IPS DF 19.7 (cell line): ENCODE measurements around the gene DNAI7.

ENCODE experiments used
- DNase-seq: peaks from one replicate; pipeline ENCODE4 v3.0.0-alpha.2; 2013; ENCODE audit warnings: low read depth, low spot score

Gene DNAI7

DNA sequence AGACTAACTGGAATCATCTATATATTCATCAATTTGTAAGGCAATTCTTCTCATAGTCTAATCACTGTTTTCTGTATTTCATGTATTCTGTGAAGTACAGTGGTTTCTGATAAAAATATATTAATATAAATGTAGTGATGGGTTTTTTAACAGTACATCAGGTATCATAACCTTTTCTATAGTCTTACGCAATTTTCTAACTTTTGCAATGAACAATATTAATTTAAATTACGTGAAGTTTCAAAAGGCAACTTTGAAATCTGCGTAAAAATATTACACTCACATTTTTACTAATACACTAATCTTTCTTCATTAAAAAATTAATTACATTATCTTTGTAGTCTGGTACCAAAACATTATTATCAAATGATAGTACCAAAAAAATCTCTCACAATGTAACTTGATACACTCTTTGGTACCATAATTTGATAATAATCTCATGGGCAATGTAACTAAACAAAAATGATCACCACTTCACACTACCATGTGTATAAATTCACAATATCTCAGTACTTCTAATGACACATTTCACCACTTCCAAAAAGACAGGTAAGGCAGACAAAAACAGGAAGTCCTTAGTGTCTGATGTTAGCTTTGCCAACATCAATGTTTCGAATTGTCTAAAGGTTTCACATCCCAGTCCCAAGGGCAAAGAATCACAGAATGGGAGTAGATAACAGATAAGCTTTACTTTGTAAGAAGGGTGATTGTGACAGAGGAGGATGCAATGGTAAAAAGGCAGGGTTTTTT is 8.7 kb downstream of the DNAI7 start:
- no peak for DNase-seq

DNA sequence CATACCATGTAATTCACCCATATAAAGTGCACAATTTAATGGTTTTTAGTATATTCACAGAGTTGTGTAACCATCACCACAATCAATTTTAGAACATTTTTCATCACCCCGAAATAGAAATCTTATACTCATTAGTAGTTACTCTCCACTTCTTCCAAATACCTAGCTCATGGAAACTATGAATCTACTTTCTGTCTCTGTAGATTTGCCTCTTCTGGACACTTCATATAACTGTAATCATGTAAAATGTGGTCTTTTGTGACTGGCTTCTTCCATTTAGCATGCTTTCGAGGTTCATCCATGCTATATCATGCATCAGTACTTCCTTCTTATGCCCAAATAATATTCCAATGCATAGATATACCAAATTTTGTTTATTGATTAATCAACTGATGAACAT is 10.8 kb downstream of the DNAI7 start:
- DNase-seq = no peak

DNA sequence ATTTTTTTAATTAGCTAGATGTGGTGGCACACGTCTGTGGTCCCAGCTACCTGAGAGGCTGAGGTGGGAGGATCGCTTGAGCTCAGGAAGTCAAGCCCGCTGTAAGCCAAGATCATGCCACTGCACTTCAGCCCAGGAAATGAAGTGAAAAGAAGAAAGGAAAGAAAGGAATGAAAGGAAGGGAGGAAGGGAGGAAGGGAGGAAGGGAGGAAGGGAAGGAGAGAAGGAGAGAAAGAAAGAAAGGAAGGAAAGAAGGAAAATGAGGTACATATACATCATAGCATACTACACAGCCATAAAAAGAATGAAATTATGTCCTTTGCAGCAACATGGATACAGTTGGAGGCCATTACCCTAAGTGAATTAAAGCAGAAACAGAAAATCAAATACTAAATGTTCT is 12.2 kb downstream of the DNAI7 start:
- no peak for DNase-seq

DNA sequence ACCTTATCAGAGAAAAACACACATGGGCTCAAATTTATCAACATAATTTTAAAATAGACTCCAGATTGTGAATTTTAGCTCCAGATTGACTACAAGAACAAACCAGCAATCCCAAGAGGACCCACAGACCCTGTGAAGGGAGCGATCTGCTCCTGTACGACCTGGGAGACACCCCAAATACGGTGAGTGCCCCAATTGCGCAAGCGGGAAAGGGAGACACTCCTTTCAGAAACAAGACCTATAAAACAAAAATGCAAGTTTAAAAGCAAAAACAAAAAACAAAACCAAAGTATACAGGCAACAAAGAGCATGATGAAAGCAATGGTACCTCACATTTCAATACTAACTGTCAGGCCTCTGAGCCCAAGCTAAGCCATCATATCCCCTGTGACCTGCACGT is 32.1 kb downstream of the DNAI7 start:
- DNase-seq = no peak

DNA sequence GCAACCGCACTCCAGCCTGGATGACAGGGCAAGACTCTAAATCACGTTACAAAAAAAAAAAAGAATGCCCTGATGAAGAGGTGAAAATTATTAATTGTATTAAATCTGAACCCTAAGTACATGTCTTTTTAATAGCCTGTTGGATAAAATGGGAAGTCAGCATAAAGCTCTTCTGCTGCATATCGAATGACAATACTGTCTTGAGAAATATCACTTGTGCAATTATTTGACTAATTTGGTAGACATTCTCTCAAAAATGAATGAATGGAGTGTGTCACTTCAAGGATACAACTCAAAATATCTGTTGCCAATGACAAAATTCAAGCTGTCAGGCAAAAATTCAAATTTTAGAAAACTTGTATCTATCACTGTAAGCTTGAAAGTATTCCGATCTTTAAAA is 38.9 kb downstream of the DNAI7 start:
- DNase-seq = no peak

DNA sequence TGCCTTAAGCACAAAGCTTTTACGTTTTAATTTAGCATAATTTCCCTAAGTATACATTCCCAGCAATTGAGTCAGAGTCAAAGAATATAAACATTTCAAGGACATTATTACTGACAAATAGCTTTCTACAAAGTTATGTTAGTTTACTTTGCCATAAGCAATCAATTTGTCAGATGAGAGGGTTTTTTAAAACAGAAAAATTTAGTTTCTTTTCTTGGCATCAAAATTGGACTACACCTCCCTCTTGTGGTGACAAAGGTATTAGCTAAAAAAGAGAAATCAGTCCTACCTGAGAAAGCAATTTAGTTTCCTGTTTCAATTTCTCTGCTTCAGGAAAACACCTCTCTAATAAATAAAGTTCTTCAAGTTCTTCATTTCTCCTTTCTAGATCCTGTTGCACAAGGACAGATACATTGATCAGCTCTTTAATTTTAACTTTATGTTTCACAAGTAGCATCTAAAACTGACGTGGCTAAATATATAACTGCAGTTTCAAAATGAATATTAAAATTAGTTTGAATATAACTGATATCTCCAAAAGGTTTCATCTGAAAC is 39.9 kb downstream of the DNAI7 start:
- no peak for DNase-seq

DNA sequence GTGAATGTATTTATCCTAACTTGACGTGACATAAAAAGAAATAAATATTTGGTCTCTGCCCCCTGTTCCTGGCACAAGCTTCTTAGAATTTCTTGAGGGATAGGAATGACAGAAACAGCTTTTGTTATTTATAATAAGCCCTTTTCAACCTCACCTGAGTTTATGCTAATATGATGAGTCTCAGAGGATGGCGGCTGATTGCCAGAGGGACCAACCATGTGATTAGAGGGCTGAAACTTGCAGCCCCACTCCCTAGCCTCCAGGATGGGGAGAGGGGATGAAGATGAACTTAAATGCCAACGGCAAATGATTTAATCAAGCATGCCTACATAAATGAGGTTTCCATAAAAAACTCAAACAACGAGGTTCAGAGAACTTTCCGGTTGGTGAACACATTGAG is 42.9 kb downstream of the DNAI7 start:
- DNase-seq = no peak

DNA sequence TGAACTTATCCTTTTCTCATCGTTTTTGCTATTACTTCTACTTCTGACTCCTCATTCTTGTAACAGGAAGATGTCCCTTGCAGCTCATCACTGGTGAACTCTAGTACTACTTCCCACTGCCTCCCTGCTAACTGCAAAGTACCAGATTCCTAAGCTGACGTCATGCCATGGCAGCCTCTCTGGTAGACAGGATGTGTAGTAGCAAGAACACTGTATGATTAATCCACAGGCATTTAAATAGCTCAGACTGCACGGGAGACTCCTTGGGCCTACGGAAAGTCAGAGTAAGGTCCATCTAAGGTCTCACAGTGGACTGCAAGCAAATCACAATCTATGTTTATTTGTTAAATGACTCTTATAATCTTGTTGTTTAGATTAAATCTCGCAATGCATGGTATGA is 43.5 kb downstream of the DNAI7 start:
- DNase-seq = no peak

DNA sequence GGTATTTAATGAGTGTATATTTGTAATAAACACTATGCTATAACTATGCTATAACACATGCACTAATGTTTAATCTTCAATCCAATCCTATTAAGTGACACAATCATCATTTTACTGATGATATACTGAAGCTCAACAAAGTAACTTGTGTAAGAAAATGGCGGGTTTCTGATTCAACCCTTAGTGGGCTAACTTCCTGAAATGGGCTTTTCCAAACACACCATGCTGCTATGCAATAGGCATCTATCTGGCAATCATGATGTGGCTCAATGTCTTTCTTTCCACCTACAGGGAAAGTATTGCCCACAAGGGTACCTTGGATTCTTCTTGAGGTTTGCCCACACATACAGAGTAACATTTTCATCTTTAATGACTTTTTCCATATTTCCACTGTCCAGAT is 48.3 kb downstream of the DNAI7 start:
- no peak for DNase-seq

DNA sequence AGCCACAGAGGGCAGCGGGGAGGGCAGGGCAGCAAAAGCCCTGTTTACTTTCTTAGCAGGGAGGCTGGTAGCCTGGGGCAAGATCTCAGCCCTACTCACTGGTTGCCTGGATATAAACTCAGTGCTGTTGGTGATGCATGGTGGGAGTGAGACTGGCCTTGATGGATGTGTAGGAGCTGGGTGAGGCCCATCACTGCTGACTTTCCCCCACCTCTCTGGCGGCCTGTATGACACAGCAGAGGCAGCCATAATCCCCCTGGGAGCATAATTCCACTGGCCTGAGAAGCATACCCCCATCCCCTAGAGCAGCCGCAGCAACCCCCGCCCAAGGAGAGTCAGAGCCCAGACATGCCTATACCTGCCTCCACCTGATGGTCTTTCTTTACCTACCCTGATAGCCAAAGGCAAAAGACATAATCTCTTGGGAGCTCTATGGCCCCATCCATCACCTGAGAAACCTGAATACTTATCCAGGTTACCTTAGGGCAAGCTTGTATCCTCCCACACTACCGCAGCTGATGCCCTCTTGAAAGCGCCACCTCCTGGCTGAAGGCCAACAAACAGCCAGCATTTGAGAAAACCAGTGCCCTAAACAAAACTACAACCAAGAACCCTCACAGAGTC is 59.3 kb downstream of the DNAI7 start:
- DNase-seq = no peak

DNA sequence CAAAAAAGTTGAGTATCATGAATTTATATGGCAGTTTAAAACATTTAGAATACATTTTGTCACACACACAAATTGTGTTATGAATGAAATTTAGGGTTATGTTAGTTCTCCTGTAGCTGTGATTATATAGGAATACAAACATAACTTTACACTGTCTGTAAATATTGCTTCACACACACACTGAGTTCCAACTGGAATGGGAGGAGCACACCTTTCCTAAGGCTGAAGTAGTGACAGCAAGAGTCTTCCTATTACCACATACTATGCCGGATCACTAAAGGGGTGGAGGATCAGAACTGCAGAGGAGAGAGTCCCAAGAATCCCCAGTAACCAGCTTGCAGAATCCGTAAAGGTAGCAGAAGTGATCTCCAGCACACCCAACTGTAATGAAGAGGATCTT is 63.7 kb downstream of the DNAI7 start:
- no peak for DNase-seq

DNA sequence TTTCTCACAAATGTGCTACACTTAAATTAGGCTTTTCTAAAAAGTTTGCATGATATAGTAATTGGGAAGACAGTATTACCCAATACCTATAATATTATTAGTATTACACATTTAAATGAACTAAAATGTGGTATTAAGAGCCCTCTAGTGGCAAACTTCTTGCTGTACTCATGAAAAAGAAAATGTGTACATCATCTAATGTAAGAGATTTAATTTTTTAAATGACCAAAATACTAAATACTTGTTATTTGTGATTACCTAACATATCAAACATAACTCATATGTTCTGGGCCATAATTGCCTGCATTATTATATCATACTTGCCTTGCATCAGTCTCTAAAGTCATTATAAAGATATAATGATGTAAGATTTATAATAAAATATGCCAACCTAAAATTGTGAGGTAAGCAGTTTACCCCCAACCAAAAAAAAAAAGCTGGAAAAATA is 64.2 kb downstream of the DNAI7 start:
- no peak for DNase-seq

DNA sequence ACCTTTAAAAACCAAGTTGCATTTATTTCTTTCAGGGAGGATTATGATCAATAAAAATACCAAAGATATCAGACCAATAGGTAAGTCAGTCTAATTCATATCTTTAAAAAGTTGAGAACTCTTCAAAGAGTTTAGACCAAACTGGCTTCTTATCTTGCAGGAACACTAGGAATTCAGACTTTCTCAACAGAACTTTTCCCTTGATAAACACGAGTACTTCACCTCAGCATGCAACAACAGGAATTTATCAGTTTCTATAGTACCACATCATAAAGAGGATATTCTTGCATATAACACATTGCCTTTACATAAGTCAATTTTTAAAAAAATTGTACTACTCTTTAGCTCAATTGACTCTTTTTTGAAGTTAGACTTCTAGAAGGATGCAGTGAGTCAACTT is 68.2 kb downstream of the DNAI7 start:
- DNase-seq = no peak

DNA sequence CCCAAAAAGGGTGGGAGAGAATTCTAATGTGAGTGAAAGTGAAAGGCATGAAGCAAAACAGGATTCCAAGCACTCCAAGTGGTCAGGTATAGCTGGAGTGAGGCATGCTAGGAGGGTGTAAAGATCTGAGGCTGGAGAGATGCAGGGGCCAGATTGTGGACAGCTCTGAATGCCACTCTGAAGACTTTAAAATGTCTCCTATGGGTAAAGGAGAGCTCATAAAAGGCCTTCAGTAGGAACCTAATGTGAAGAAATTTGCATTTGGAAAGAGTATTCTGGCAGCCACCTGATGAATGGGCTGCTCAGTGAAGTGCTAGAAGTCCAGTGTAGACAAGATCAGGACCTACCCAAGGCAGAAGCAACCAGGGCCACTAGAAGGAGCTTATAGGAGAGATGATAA is 68.9 kb downstream of the DNAI7 start:
- no peak for DNase-seq

DNA sequence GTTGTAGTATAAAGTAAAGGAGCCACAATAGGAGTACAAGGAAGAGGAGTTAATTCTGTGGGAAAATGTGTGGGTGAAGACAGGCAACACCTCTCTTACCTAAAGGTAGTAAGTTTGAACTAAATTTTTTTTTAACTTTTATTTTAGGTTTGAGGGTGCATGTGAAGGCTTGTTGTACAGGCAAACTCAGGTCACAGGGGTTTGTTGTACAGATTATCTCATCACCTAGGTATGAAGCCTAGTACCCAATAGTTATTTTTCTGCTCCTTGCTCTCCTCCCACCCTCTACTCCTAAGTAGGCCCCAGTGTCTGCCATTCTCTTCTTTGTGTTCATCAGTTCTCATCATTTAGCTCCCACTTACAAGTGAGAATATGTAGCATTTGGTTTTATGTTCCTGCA is 70.5 kb downstream of the DNAI7 start:
- DNase-seq = no peak

DNA sequence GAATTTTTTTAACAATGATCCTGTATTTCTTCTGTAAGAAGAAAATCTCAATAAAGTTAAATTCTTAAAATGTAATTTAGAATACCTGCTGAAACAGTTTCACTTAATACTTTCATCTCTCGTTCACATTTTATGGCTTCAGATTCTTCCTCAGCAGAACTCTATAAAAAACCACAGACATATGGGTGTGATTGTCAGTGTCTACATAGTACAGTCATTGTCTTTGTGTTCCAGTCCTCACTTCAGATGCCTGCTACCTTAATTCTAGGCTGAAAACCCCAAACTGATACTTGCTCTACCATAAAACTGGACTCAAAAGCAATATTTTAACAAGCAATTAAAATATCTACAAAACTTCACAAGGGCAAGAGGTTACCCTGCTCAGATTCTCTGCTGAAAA is 71.8 kb downstream of the DNAI7 start:
- no peak for DNase-seq

DNA sequence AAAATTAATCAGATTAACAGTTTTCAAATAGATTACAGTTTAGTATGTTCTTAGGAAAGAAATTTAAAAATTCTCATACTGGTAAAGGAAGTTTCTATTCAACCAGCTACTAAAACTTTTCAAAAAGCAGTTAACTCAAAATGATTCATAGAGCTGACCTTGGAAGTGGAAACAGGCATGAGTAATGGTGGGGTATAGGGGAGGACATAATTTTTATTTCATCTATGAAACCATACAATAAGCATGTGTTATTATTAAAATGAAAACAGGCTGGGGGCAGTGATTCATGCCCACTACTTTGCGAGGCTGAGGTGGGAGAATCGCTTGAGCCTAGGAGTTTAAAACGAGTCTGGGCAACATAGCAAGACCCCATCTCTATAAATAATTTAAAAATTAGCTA is 73.0 kb downstream of the DNAI7 start:
- DNase-seq = no peak

DNA sequence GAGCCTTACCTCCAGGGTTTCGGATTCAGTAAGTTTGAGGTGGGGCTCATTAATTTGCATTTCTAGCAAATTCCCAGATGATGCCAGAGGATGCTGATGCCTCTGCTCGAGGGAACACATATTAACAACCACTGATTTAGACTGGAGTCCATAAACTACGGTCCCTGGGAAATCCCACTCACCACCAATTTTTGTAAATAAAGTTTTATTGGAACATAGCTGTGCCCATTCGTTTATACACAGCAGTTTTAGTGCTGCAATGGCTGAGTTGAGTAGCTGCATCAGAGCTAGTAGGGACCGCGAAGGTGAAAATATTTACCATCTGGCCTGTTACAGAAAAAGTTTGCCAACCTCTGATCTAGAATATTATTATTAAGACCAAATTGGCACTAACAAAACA is 73.8 kb downstream of the DNAI7 start:
- no peak for DNase-seq

DNA sequence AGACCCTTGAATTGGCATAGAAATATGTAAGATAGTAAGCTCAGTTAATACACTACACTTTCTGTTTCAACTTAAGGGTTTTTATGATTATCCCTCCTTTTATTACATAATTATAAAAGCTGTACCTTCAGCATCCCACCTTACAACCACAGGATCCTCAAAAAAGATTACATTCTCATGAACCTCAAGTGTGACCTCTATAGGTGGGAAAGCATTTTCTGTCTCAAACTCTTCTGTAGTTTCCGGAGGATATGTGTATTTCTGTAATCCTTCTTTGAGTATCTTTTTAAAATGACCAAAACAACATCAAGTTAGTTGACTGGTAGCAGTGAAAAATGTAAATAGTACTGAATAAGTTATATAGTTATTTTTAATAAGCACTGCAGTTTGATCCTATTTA is 75.9 kb downstream of the DNAI7 start:
- DNase-seq = no peak

DNA sequence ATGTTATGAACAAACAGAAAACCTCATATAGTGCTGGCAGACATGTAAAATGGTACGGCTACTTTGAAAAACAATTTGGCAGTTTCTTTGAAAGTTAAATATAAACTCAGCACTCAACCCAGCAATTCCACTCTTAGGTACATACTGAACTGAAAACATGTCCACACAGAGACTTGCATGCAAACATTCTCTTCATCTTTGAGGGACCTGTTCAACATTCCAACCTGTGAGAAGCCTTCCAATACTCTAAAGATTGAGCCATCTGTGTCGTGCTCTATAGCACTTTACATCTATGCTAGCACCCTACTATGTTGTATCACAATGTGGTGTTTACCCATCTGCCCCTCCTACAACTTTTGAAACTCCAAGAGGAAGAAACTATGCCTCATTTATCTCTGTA is 79.3 kb downstream of the DNAI7 start:
- no peak for DNase-seq

DNA sequence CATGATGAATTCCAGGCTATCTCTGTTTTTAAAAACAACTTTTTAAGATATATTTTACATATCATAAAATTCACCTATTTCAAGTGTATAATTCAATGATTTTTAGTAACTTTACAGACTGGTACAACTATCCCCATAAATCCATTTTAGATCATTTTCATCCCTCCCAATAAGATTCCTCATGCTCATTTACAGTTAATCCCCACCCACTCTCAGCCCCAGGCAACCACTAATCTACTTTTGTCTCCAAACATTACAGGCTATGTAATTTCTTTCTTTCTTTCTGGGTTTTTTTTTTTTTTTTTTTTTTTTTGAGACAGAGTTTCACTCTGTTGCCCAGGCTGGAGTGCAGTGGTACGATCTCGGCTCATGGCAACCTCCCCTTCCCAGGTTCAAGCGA is 81.3 kb downstream of the DNAI7 start:
- no peak for DNase-seq

DNA sequence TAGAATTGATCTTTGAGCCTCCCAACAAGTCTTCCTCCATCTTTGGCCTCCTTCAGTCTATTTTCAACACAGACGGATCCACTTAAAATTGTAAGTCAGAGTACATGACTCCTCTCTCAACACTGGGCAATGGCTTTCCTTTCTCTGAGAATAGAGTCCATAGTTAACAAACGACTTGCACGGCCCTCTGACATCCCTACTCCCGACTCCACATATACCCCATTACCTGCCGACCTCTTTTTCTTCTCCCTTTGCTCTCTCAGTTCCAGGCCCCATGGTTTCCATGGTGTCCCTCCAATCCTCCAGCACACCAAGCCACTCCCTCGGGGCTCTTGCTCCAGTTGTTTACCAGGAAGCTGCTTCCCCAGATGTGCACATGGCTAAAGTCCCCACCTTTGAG is 84.7 kb downstream of the DNAI7 start:
- DNase-seq = no peak

DNA sequence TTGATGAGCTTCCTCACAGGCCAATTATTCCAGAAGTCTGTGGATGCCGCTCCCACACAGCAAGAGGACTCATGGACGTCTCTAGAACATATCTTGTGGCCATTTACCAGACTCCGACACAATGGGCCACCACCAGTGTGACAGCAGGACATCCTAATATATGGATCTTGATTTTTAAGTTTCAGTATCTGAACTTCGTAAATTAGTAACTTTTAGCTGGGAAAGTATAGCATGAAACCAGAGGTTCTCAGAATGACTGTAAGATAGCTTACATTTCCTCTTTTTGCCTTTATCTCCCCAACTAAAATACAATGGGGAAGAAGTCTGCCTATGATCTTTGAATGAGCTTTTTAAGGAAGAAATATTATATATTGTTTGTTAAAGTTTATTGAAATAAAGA is 87.0 kb downstream of the DNAI7 start:
- DNase-seq = no peak
